GOT3 (cell line): Measurements from ENCODE around the gene EFEMP2.

Experiments
- DNase-seq: peaks from one replicate; lab custom pipeline; 2025; ENCODE audit warnings: mixed read lengths; lab: John Stamatoyannopoulos, UW

EFEMP2 gene

GRCh38 chr11:65826984-65827735 is 45.4 kb downstream of the EFEMP2 start:
- DNase-seq, result no peak

- DNase-seq, result no peak
Observed at GRCh38 chr11:65822776-65823528, 49.6 kb downstream of the EFEMP2 start.

DNA sequence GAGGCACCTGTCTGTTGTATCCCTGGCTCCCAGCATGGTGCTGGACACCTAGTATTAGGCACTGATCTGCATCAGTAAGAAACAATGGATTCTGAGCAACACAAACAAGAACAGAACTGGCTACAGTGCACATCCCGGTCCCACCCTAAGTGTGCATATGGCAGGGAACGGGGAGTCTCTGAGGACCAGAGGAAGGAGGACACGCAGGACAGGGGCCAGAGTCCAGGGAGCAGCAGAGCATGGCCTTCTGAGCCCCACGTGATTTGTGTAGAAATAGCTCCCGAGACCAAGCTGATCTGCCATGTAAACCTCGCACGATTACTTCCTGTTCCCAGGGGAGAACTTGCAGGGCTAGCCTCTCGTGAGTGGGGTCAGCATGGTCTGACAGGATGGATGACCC is 51.5 kb downstream of the EFEMP2 start:
- DNase-seq, result no peak

GRCh38 chr11:65817835-65818680 is 54.5 kb downstream of the EFEMP2 start:
- peak; percentile 46 for DNase-seq

GRCh38 chr11:65817312-65817834 is 55.2 kb downstream of the EFEMP2 start:
- DNase-seq, result no peak

DNA sequence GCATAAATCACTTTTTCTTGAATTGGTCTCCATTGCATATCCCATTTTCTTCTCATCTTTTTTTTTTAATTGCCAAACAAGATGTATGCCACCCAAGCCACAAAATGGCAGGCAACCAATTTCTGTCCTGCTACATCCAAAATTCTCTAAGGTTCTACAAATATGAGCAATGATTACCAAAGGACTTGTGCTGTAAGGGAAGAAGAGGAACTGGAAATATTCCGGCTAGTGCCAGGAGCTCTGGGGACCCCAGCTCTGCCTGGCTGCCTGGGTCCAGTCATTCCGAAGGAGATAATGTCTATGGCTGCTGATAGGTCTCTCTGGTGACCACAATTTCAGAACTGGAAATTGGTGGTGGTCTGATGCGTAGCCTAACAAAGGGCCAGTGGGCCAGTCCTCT is 55.9 kb downstream of the EFEMP2 start:
- DNase-seq, result no peak
